Bronchial epithelial cell (primary cell): Measurements from ENCODE around the gene KRTAP12-3. TPM values are rescaled to one million over a fixed set of nuclear protein-coding genes. Genes with fewer than 3 reads are reported as not detected.
"Not testable (repeated sequence)": the region's sequence is repeated elsewhere in the genome, so short reads cannot be mapped to it uniquely, and the experiment has no call there.

Source experiments
- DNase-seq: peaks from one replicate; pipeline ENCODE4 v3.0.0-alpha.2; 2010; ENCODE audit warnings: low read depth
- FAIRE-seq: peaks from 2 replicates; lab custom pipeline; 2011; peaks lifted over from hg19 to GRCh38; lab: Jason Lieb, UNC
- H3K27me3 ChIP-seq: 2 replicates; pipeline ENCODE4 v1.5.1; 2011; ENCODE audit warnings: low read length; ENCODE audit not compliant: control insufficient read depth, insufficient read depth
- H3K36me3 ChIP-seq: 2 replicates; pipeline ENCODE4 v1.5.1; 2011; ENCODE audit warnings: low read length; ENCODE audit not compliant: control insufficient read depth, insufficient read depth
- H3K4me3 ChIP-seq: 2 replicates; pipeline ENCODE4 v1.5.1; 2011; ENCODE audit warnings: mild to moderate bottlenecking, low read depth, low read length, control low read depth
- CTCF ChIP-seq: IDR thresholded peaks from 2 replicates; pipeline ENCODE4 v1.5.1; 2011; ENCODE audit warnings: mild to moderate bottlenecking, moderate library complexity, low read length, control low read depth, inconsistent platforms; ENCODE audit not compliant: insufficient read depth, severe bottlenecking
- total RNA-seq: library from RNA; depleted of rRNA; stranded (reverse); fragments of >200 nt; gene quantifications from 2 replicates; pipeline ENCODE4 v1.2.1, GENCODE V29; 2014

The KRTAP12-3 gene
- total RNA-seq, 1 donor from 2014 or later: not detected

GRCh38 chr21:44653656-44654575 is 3.8 kb upstream of the KRTAP12-3 start:
- DNase-seq (no peak), FAIRE-seq (peak; percentile 50)
- H3K27me3 ChIP-seq: no peaks in the 10 kb centered on the region
- no peak for TF ChIP-seq CTCF
- H3K4me3 ChIP-seq: no peak overlapping the region
- H3K36me3 ChIP-seq: no peaks in the 10 kb centered on the region

GRCh38 chr21:44654576-44655175 is 3.1 kb upstream of the KRTAP12-3 start, which contains the start of gene KRTAP12-4:
Gene KRTAP12-4, minus strand, starts transcription at chr21:44654659. Its CDS starts 45 bp downstream, at chr21:44654614.
- H3K4me3 ChIP-seq: no peak within 1 kb of the TSS
- FAIRE-seq: peak; percentile 91
- no peak for DNase-seq
- no peaks in the 10 kb centered on the region for H3K36me3 ChIP-seq
- TF ChIP-seq CTCF: no peak
- no peaks in the 10 kb centered on the region for H3K27me3 ChIP-seq

- no peak for FAIRE-seq
These were observed 864 bp upstream of the KRTAP12-3 start for GRCh38 chr21:44656868-44657267.

GRCh38 chr21:44658541-44658910 is 794 bp downstream of the KRTAP12-3 start:
- H3K27me3 ChIP-seq: no peaks in the 10 kb centered on the region
- FAIRE-seq (no peak), DNase-seq (no peak)
- TF ChIP-seq CTCF: no peak
- H3K36me3 ChIP-seq: no peaks in the 10 kb centered on the region
- H3K4me3 ChIP-seq: no peak overlapping the region

More at GRCh38 chr21:44656868-44657267, 864 bp upstream of the KRTAP12-3 start:
- no peak overlapping the region for H3K4me3 ChIP-seq
- no peaks in the 10 kb centered on the region for H3K36me3 ChIP-seq
- no peak for DNase-seq
- no peak for TF ChIP-seq CTCF
- no peaks in the 10 kb centered on the region for H3K27me3 ChIP-seq

GRCh38 chr21:44658913-44659595 is 1.3 kb downstream of the KRTAP12-3 start:
- DNase-seq (no peak), FAIRE-seq (no peak)
- no peaks in the 10 kb centered on the region for H3K36me3 ChIP-seq
- no peaks in the 10 kb centered on the region for H3K27me3 ChIP-seq
- TF ChIP-seq CTCF: no peak
- no peak overlapping the region for H3K4me3 ChIP-seq

GRCh38 chr21:44661567-44661966 is 3.8 kb downstream of the KRTAP12-3 start:
- H3K4me3 ChIP-seq, H3K27me3 ChIP-seq, DNase-seq, FAIRE-seq, H3K36me3 ChIP-seq: not testable (repeated sequence)
